Testis (tissue), 2 donors: ENCODE measurements around the gene CEACAM19.

Experiments used
- POLR2A ChIP-seq: fragments of 450-650 bp; IDR thresholded peaks from one replicate; pipeline ENCODE4 v1.6.1; 2017; ENCODE audit warnings: antibody characterized with exemption, mild to moderate bottlenecking, moderate library complexity
- TF ChIP-seq, protein P1 (sequence below), 3 experiments: fragments of 450-650 bp in 2 of 3; fragments of 200-600 bp in 1 of 3; sonication (generic) in 1 of 3; IDR thresholded peaks; one replicate each; pipeline ENCODE4 v1.5.1; 2016 to 2019; ENCODE audit warnings: antibody characterized with exemption in 3 of 3, mild to moderate bottlenecking in 2 of 3, moderate library complexity in 1 of 3

DNA sequence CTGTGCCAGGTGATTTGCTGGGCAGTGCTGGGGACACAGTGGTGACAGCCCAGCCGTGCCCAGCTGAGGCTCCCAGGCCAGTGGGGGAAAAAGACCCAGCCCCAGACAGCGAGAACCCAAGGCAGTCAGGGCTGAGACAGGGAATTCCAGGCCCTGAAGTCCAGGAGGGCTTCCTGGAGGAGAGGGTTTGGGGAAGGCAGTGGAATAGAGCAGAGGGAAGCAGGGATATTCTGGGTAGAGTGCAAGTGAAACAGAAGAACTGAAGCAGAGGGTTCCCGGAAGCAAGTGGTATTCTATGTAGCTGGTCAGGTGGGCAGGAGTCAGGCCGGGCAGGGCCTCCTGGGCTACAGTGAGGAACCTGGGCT, 26.4 kb downstream of the CEACAM19 start:
- TF ChIP-seq, protein P1, sequence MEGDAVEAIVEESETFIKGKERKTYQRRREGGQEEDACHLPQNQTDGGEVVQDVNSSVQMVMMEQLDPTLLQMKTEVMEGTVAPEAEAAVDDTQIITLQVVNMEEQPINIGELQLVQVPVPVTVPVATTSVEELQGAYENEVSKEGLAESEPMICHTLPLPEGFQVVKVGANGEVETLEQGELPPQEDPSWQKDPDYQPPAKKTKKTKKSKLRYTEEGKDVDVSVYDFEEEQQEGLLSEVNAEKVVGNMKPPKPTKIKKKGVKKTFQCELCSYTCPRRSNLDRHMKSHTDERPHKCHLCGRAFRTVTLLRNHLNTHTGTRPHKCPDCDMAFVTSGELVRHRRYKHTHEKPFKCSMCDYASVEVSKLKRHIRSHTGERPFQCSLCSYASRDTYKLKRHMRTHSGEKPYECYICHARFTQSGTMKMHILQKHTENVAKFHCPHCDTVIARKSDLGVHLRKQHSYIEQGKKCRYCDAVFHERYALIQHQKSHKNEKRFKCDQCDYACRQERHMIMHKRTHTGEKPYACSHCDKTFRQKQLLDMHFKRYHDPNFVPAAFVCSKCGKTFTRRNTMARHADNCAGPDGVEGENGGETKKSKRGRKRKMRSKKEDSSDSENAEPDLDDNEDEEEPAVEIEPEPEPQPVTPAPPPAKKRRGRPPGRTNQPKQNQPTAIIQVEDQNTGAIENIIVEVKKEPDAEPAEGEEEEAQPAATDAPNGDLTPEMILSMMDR (IDR thresholded peaks at IDR 0.05), result no peak
- TF ChIP-seq POLR2A, result no peak
